Keratinocyte (primary cell): ENCODE measurements around the gene RHEB.

Experiments
- CTCF ChIP-seq, 3 experiments: IDR thresholded peaks in 1 of 3; conservative IDR thresholded peaks in 1 of 3; optimal IDR thresholded peaks in 1 of 3; 2 replicates in 2 of 3; 3 replicates in 1 of 3; pipeline versions ENCODE3 to v1.5.1; 2011; ENCODE audit warnings: low read length in 3 of 3, mild to moderate bottlenecking in 3 of 3, moderate library complexity in 2 of 3, control low read depth in 1 of 3, inconsistent platforms in 1 of 3; ENCODE audit not compliant: insufficient read depth in 2 of 3; ENCODE audit errors: extremely low read depth in 1 of 3
- EZH2 ChIP-seq: IDR thresholded peaks from one replicate; pipeline ENCODE4 v1.6.1; 2012; ENCODE audit warnings: inconsistent platforms, mild to moderate bottlenecking, low read length, moderate library complexity

GRCh38 chr7:151455690-151456089, 64.0 kb downstream of the RHEB start:
- TF ChIP-seq CTCF (optimal IDR thresholded peaks at IDR 0.05 in 1 of 3, IDR thresholded peaks at IDR 0.05 in 1 of 3, conservative IDR thresholded peaks at IDR 0.05 in 1 of 3; ENCODE audit: extremely low read depth in 1 of 3, insufficient read depth in 2 of 3, low read length in 3 of 3) (no peak), EZH2 (no peak)
